Pons (tissue), 1 donor: ENCODE data around the gene APOB.
A peak's percentile ranks its signal among the peaks of the same experiment; 100 is the strongest.

Experiments used
- DNase-seq: peaks from one replicate; pipeline ENCODE4 v3.0.0-alpha.2; 2016; ENCODE audit warnings: low spot score

The APOB gene

GRCh38 chr2:21047141-21048009, 3.5 kb upstream of the APOB start:
- DNase-seq, result no peak

GRCh38 chr2:21046506-21046905, 2.6 kb upstream of the APOB start:
- DNase-seq, result no peak

DNA sequence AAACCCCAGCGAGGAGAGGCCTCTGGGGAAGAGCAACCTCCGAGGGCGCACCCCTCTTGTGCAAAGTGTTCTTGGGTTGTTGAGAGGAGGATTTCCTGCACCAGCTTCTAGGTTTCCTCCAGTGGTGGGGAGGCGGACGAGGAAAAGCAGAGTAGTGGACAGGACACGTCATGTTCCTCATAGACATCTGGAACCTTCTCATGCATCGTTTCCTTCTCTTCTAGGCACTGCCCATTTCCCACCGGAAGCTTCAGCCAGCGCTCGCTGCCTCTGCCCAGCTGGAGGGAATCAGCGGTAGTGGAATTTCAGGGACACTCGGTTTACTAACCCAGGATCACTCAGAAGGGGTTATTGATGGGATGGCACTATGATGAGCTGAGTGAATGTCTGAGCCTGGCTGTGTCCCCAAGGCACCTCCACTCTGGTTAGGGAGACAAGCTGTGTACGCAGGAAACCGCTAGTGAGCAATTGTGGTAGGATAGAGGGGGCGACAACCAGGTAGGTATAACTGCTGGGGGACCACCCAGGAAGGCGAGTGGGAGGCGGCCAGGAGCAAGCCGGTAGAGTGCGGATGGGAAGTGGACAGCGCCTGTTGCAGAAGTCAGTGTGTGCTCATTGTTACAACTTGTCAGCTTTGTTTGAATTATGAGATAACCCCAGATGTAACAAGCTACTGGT, 960 bp upstream of the APOB start:
- no peak for DNase-seq

DNA sequence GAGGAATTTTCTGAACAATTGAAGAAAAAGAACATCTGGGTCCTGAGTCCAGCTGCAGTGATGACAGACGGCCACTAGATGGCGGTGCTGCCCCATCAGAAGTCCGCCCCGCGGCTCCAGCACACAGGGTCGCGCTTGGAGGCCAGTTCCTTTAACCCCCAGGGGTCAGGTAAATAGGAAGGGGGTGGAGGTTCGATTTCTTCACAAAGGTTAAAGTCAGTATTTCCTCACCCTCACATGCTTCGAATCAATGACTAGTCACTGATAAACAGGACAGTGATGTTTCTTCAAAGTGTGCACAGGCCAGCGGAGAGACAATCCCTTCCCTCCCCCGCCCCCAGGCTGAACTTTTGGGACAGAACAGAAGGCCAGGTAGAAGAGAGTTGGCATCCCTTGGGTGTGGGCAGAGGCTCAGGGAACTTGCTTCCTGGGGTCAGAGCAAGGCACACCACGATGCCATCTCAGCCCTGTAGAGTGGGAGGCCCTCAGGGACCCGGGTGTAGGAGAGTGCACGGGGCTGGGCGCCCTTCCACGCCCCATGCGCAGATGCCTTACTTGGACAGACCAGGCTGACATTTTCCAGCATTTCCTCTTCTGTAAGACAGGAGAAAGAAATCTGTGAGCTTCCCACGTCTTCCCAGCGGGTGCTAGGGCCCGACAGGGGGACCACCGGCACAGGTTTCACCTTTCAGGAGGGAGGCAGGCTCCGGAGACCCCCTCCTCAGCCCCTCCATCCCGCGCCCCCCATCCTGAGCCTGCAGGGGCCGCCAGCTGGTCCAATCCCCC, 722 bp downstream of the APOB start:
- peak; percentile 46 for DNase-seq

- no peak for DNase-seq
Measured at GRCh38 chr2:21042708-21042957, 1.2 kb downstream of the APOB start.

- DNase-seq, result no peak
Measured at GRCh38 chr2:21041943-21042707, 1.7 kb downstream of the APOB start.

DNA sequence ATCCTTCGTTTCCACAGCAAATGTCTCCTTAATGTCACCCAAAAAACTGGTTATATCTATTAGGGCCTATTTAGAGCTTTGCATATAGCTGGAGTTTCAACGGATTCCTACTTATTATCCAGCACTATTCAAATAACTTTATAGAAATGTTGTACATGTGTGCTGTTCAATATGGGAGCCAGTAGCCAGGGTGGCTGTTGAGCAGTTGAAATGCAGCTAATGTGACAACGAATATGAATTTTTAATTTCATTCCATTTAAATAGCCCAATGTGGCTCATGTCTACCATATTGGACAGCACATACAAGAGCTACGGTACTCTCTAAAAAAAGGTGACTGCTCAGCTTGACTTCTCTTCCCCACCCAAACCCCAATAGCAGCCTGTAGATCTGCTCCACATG, 2.4 kb downstream of the APOB start:
- no peak for DNase-seq

- no peak for DNase-seq
Measured at GRCh38 chr2:21040468-21041377, 3.1 kb downstream of the APOB start.

DNA sequence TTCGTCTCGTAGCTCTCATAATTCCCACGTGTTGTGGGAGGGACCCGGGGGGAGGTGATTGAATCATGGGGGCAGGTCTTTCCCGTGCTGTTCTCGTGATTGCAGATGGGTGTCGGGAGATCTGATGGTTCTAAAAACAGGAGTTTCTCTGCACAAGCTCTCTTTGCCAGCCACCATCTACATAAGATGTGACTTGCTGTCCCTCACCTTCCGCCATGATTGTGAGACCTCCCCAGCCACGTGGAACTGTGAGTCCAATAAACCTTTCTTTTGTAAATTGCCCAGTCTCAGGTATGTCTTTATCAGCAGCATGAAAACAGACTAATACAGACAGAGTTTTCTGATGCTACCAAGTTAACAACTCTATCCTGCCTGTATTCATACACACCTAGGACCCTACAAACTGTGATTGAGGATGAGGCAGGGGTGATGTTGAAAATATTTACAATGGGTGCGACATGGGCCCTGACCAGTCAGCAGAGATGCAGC, 3.9 kb downstream of the APOB start:
- DNase-seq, result no peak

DNA sequence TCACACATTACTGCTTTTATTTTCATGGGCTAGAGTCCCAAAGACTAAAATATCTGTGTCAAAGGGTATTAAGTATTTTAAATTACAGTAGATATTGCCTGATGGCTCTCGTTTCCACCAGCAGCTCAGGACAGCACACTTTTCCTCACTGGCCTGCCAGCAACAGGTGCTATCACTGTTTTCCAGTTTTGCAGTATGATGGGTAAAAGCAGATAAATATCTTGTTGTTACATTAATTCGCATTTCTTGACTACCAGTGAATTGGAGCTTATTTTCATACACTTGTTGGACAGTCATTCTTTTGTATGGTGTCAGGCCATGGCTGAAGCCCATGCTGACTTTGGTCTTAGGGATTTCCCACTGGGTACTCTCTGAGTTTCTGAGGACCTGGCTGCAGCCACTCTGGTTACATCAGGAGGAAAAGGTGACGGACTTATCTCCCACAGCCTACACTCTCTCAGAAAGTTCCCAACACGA, 4.8 kb downstream of the APOB start:
- no peak for DNase-seq

DNA sequence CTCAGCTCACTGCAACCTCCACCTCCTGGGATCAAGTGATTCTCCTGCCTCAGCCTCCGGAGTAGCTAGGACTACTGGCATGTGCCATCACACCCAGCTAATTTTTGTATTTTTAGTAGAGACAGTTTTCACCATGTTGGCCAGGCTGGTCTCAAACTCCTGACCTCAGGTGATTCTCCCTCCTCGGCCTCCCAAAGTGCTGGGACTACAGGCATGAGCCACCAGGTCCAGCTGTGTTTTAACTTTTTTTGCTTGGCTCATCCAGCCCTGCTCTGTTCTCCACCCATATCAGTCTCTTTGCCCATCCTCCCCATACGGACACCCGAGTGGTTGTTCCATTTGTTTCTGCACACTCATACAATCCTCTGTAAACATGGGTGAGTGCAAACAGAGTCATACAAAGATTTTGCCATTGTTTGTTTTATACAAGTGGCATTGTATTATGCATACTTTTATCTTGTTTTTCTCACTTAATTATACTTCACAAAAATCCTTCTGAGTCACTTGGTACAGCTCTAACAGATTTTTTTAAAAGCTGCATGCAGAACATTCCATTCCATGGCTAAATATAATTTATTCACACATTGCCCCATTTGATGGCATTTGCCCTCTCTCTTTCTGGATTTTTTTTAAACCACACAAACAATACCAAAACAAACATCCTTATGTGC, 5.3 kb downstream of the APOB start:
- DNase-seq, result no peak

GRCh38 chr2:21037671-21038108, 6.2 kb downstream of the APOB start:
- DNase-seq, result no peak

DNA sequence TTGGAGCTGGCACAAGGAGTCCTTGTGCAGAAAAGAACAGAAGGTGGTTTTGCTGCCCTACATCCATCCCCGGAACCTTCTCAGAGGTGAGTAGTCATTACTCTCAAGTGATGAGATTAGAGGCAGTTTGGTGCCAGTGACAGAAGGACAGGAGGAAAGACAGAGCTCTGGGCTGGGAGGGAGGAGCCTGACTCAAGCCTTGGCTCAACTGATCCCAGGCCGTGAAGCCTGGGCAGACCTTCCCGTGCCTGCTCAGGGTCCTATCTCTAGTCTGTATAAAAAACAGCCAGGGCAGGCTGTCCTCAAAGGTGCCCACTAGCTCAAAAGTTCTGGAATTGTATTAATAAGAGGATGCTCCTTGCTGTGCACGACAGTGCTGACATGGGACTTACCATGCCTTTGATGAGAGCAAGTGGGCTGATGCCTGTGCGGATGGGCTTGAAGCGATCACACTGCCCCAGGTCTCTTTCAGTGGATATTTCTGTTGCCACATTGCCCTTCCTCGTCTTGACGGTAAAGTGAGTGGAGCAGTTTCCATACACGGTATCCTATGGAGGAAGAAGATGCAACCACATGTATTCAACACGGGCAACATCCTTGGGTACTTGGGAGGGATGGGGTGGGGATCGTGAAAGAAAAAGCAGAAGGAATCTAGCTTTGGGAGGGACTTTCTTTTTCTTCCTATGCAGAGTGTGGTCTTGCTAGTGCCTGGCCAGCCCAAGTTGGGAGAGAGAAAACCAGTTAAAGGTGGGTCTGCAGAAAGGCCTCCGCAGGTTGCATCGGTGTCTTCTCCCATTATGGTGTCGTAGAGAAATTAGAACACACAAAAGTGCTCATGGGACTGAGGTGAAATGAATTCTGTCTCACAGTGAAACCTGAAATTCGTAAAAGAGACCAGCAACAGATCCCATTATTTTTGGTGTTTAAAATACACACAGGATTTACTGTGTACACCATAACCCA, 6.9 kb downstream of the APOB start:
- DNase-seq, result no peak

DNA sequence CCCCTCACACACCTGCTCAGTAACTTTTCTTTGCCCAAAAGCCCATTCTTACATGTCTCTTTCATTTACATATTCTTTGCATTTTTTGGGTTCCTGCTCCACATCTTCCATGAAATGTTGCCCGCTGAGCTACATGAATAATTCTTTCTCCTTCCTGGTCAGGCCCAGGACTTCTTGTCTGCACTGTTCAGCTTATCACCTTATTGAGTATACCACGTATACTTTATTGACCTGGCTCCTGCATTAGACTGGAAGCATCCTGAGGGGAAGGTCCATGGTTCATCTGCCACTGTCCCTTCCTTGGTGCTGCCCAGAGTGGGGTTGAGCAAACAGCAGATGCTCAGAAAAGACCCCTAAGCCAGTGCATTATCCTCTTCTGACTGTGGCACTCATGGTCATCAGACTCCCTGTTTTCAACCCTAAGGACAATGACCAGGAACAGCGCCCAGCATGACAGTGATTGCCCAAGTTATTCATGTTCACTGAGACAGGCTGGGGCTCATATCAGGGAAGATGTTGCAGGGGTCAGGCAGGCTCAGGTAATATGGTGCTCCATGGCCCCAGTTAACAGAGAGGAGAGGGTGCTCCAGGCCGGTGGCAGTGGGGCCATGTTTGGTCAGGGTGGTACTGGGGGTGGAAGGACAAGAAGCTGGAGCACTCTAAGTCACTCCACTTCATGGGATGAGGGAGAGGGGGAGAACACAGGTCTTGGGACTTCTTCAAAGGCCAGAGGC, 7.7 kb downstream of the APOB start:
- no peak for DNase-seq

DNA sequence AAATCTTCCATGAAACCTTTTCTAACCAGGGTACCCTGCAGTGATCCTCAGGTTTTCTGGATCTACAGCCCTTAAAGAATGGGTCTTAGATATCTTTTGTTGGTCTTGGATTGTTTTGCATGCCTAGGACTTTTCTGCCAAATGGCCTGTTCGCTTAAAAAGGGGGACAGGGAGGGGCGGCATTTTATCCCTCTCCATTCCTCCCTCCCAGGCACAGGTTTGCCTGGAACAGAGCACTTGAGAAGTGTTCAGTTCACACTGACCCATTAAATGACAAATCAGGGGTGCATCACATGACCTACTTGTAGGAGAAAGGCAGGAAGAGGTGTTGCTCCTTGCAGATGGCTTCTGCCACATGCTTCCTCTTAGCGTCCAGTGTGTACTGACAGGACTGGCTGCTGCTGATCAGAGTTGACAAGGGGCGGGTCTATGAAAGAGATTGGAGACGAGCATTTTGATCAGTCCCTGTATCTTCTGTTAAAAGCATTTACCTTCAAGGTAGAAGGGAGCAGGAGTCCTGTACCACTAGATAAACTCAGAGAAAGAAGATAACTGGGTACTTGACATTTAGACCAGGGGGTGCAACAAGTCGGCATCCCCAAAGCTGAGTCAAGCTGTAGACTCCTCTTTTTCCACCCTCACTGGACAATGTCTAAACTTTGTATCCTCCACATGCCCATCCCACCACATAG, 8.4 kb downstream of the APOB start:
- DNase-seq, result no peak

- no peak for DNase-seq
Measured at GRCh38 chr2:21034972-21035279, 8.9 kb downstream of the APOB start.

GRCh38 chr2:21034156-21034971, 9.5 kb downstream of the APOB start:
- DNase-seq, result no peak
